ENCODE measurements around the gene SLC12A9. TPM values are rescaled to one million over a fixed set of nuclear protein-coding genes. Genes with fewer than 3 reads are reported as not detected.

Gene SLC12A9
- total RNA-seq, 3 donors from 2014 or later, result 13.3 to 18.0 (median 16.7) TPM

- no peak for DNase-seq (ENCODE audit: low spot score in 2 of 2)
- H3K4me1 ChIP-seq, result peaks cover 7 to 10% of the 10 kb centered on the region in 2 donors
- no peaks in the 10 kb centered on the region for H3K27me3 ChIP-seq
- no peaks in the 10 kb centered on the region for H3K9me3 ChIP-seq
- no peak overlapping the region for H3K4me3 ChIP-seq
- intact Hi-C loops (cut with DNase I; ENCODE audit: low total_unique reads), result loop anchor here (10.0 kb wide), 1 partner anchor 159 kb away; the partner anchor contains the start of gene POP7
- peak overlapping the region in 1 of 2 donors; percentile 45 for H3K27ac ChIP-seq
- no peak for TF ChIP-seq POLR2AphosphoS5 (IDR thresholded peaks at IDR 0.05)
- no peak for TF ChIP-seq POLR2A (IDR thresholded peaks at IDR 0.05)
- TF ChIP-seq CTCF (IDR thresholded peaks at IDR 0.05), result no peak
- H3K36me3 ChIP-seq, result peaks cover 3% of the 10 kb centered on the region
Observed at GRCh38 chr7:100863406-100863950, 11.0 kb downstream of the SLC12A9 start.

GRCh38 chr7:100864263-100864845, 11.8 kb downstream of the SLC12A9 start:
- H3K9me3 ChIP-seq, result no peaks in the 10 kb centered on the region
- TF ChIP-seq CTCF (IDR thresholded peaks at IDR 0.05) (no peak), POLR2AphosphoS5 (IDR thresholded peaks at IDR 0.05) (no peak), POLR2A (IDR thresholded peaks at IDR 0.05) (no peak)
- H3K27me3 ChIP-seq, result no peaks in the 10 kb centered on the region
- peaks cover 3% of the 10 kb centered on the region for H3K36me3 ChIP-seq
- no peak for DNase-seq (ENCODE audit: low spot score in 2 of 2)
- no peak overlapping the region for H3K27ac ChIP-seq
- H3K4me1 ChIP-seq, result peaks cover 12 to 18% of the 10 kb centered on the region in 2 donors
- intact Hi-C loops (cut with DNase I; ENCODE audit: low total_unique reads), result loop anchor here (10.0 kb wide), 1 partner anchor 160 kb away; the partner anchor contains the start of gene POP7
- no peak overlapping the region for H3K4me3 ChIP-seq

GRCh38 chr7:100865372-100865911, 12.9 kb downstream of the SLC12A9 start:
- H3K27ac ChIP-seq, result peak overlapping the region; percentile 99 to 100
- H3K4me3 ChIP-seq, result peak overlapping the region in 2 of 3 donors; percentile 88 to 98
- H3K27me3 ChIP-seq, result no peaks in the 10 kb centered on the region
- TF ChIP-seq POLR2AphosphoS5 (IDR thresholded peaks at IDR 0.05) (no peak), CTCF (IDR thresholded peaks at IDR 0.05) (no peak), POLR2A (IDR thresholded peaks at IDR 0.05) (no peak)
- H3K9me3 ChIP-seq, result no peaks in the 10 kb centered on the region
- peaks cover 12 to 18% of the 10 kb centered on the region in 2 donors for H3K4me1 ChIP-seq
- peak in 1 of 2 donors; percentile 53 for DNase-seq (ENCODE audit: low spot score in 2 of 2)
- intact Hi-C loops (cut with DNase I; ENCODE audit: low total_unique reads), result loop anchor here (1.0 to 10.0 kb wide), 2 partner anchors 31 to 161 kb away; partner anchors contain the start of gene POP7
- peaks cover 3% of the 10 kb centered on the region for H3K36me3 ChIP-seq

GRCh38 chr7:100865938-100866728, 13.6 kb downstream of the SLC12A9 start:
- Histone ChIP-seq H3K27ac (peak overlapping the region; percentile 99 to 100), H3K36me3 (peaks cover 3% of the 10 kb centered on the region), H3K4me1 (peaks cover 12 to 18% of the 10 kb centered on the region in 2 donors), H3K4me3 (peak overlapping the region; percentile 88 to 98 (median 97)), H3K9me3 (no peaks in the 10 kb centered on the region), H3K27me3 (no peaks in the 10 kb centered on the region)
- DNase-seq (ENCODE audit: low spot score in 2 of 2), result peak; percentile 74 to 89
- TF ChIP-seq POLR2A (IDR thresholded peaks at IDR 0.05) (no peak), POLR2AphosphoS5 (IDR thresholded peaks at IDR 0.05) (no peak), CTCF (IDR thresholded peaks at IDR 0.05) (no peak)
- intact Hi-C loops (cut with DNase I; ENCODE audit: low total_unique reads), result loop anchor here (1.0 to 10.0 kb wide), 2 partner anchors 30 to 161 kb away; partner anchors contain the start of gene POP7
